Transverse colon (tissue), 4 donors: ENCODE data around the gene ZSCAN5A.

ENCODE experiments used
- EP300 ChIP-seq: sonication (generic); formaldehyde crosslinking; IDR thresholded peaks from one replicate; pipeline ENCODE4 v1.6.1; 2017; ENCODE audit warnings: antibody characterized with exemption, low read depth
- POLR2A ChIP-seq: fragments of 450-650 bp; IDR thresholded peaks from one replicate; pipeline ENCODE4 v1.6.1; 2016; ENCODE audit warnings: antibody characterized with exemption, mild to moderate bottlenecking, moderate library complexity
- POLR2AphosphoS5 ChIP-seq, 3 donors: sonication (generic); formaldehyde crosslinking; IDR thresholded peaks; one replicate each; pipeline ENCODE4 v1.6.1; 2016; ENCODE audit warnings: antibody characterized with exemption in 3 of 3
- TF ChIP-seq, protein P1 (sequence below), 5 experiments: fragments of 200-600 bp in 3 of 5; fragments of 450-650 bp in 2 of 5; sonication (generic) in 3 of 5; IDR thresholded peaks; 1 replicate in 2 of 5; 2 replicates in 3 of 5; pipeline ENCODE4 v1.5.1; 2016 to 2017; ENCODE audit warnings: antibody characterized with exemption in 5 of 5, inconsistent platforms in 3 of 5, mild to moderate bottlenecking in 2 of 5, moderate library complexity in 1 of 5

DNA sequence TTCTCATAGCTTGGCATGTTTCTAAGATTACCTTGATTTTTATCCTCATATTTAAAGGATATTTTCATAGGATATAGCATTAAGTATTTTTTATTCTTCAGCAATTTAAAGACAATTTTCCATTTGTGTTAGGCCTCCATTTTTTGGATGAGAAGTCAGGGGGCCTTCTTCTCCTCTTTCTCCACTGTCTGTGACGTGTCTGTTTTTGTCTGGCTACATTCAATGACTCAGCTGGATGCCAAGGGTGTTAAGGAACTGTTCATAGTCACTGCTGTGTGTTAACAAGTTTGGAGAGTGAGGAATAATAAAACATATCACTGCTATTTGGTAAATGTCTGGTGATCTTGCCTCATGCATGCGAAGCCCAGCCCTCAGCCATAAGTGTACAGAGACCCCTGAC is 42.3 kb upstream of the ZSCAN5A start:
- TF ChIP-seq, protein P1, sequence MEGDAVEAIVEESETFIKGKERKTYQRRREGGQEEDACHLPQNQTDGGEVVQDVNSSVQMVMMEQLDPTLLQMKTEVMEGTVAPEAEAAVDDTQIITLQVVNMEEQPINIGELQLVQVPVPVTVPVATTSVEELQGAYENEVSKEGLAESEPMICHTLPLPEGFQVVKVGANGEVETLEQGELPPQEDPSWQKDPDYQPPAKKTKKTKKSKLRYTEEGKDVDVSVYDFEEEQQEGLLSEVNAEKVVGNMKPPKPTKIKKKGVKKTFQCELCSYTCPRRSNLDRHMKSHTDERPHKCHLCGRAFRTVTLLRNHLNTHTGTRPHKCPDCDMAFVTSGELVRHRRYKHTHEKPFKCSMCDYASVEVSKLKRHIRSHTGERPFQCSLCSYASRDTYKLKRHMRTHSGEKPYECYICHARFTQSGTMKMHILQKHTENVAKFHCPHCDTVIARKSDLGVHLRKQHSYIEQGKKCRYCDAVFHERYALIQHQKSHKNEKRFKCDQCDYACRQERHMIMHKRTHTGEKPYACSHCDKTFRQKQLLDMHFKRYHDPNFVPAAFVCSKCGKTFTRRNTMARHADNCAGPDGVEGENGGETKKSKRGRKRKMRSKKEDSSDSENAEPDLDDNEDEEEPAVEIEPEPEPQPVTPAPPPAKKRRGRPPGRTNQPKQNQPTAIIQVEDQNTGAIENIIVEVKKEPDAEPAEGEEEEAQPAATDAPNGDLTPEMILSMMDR (IDR thresholded peaks at IDR 0.05): no peak
- TF ChIP-seq EP300 (no peak), POLR2A (no peak), POLR2AphosphoS5 (IDR thresholded peaks at IDR 0.05) (no peak)
